GM10847 (cell line): ENCODE results near the gene VWA5B2.

Experiments used
- POLR2A ChIP-seq: IDR thresholded peaks from 2 replicates; pipeline ENCODE4 v1.6.1; 2011; ENCODE audit not compliant: insufficient read length; ENCODE audit errors: extremely low read depth

The VWA5B2 gene

DNA sequence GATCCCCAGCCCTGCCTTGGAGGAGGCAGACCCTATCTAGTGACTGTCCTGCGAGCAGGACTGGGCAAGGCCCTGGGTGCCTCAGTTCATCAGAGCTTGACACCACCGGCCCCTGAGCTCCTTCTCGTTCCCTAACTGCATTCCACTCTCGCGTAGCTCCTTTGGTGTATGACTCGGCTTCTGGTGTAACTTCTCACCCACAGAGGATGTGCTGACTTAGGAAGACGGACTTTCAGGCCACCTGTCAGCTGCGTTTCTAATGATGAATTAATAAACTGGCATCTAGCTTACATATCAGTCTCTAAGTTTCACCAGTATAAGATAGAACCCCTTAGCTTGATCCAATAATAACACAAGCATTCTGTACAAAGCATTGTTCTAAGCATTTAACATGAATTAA is 25.9 kb upstream of the VWA5B2 start:
- no peak for TF ChIP-seq POLR2A

DNA sequence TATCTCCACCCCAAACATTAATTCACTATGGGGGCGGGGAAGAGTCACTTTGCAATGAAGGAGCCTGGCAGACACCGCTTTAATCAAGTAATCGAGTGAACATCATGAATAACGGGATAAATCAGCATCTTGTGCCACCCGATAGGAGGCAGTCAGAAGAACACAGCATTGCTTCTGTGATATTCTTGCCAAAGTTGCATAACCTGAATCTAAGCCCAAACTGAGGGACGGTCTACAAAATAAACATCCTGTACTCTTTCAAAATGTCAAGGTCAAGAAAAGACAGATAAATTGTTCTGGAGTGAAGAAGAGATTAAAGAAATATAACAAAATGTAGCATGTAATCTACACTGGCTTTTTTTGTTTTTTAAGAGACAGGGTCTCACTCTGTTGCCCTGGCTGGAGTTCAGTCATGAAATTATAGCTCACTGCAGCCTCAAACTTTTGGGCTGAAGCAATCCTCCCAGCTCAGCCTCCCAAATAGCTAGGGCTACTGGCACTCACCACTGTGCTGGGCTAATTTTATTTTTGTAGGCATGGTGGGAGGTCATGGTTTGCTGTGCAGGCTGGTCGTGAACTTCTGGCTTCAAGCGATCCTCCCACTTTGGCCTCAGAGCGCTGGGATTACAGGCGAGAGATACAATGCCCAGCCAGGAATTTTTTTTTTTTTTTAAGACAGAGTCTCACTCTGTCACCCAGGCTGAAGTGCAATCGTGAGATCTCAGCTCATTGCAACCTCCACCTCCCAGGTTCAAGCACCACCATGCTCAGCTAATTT is 20.1 kb upstream of the VWA5B2 start:
- no peak for TF ChIP-seq POLR2A

DNA sequence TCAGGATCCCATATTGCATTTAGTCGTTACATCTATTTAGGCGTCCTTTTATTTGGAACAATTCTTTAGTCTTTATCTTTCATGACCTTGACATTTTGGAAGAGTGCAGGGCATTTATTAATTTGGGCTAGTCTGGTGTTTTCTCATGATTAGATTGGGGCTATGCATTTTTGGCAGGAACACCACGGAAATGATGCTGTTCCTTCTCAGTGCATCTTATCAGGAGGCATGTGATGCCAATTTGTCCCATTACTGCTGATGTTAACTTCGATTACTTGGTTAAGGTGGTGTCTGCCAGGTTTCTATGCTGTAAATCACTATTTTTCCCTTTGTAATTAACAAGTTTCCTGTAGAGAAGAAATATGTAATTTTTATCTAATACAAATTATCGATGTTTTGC is 18.1 kb upstream of the VWA5B2 start:
- no peak for TF ChIP-seq POLR2A

DNA sequence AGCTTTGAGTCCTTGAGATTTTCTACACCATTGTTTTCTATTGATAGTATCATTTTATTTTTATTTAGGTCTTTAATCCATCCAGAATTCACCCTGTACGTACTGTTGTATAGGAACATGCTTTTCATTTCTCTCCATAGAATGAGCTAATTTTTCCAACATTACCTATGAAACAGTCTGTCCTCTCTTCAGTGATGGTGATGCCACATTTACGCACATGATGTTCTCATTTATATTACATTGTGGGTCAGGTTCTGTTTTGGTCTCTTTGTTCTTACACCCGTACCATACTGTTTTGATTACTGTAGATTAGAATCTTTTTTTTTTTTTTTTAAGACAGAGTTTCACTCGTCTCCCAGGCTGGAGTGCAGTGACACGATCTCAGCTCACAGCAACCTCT is 17.7 kb upstream of the VWA5B2 start:
- TF ChIP-seq POLR2A: no peak

DNA sequence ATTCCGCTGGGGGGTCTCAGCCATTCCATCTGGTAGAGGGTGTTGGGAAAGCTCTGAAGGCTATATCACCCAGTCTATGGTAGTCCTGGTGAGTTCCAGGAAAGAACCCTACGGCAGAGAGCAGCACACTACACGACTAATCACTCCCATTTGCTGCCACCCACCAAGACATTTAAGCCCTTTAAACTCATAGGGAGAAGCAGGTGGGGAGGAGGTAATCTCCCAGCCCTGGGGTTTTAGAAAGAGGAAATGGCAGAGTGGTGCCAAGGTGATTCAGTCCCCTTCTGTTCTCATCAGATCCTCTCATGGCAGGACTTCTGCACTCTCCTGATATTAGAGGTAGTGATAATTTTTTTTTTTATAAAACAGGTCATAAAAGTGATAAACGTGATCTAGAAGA is 10.6 kb upstream of the VWA5B2 start:
- no peak for TF ChIP-seq POLR2A

DNA sequence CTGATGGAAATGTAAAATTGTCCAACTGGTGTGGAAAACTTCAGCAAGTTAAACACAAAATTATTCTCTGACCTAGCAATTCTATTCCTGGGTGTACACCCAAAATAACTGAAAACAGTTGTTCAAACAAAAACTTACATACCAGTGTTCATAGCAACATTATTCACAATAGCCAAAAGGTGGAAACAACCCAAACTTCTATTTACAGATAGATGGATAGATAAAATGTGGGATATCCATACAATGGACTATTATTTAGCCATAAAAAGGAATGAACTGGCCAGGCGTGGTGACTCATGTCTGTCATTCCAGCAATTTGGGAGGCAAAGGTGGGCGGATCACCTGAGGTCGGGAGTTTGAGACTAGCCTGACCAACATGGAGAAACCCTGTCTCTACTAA is 6.9 kb upstream of the VWA5B2 start:
- TF ChIP-seq POLR2A: no peak

DNA sequence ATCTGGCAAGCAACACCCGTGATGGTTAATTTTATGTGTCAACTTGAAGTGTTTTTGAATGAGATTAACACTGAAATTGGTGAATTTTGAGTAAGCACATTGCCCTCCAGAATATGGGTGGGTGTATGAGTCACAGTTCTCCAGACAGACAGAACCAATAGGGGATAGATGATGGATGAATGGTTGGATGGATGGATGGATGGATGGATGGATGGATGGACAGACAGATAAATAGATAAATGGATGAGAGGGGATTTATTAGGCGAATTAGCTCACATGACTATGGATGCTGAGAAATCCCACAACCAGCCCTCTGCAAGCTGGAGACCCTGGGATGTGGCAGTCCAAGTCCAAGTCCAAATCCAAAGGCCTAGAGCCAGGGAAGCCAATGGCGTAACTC is 5.4 kb upstream of the VWA5B2 start:
- TF ChIP-seq POLR2A: no peak

DNA sequence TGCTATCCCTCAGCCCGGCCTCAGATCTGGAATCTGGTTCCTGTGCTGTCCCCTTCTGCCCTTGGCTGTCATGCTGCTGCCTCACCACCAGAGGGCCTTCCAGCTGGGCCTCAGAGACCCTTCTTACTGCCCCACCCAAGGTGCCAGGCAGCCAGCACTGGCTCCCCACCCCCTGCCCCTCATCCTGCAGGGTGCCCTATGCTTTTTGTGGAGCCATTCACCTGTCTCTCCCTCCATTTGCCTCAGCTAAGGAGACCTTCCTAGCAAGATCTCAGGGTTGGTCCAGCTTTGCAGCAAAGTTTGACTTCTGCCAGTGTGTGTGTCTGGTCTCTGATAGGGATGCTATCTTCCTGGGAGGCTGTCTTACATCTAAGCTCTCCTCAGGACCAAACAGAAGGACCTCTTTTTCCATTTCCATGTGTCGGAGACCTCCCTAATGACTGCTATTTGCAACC is 1.9 kb upstream of the VWA5B2 start:
- no peak for TF ChIP-seq POLR2A

DNA sequence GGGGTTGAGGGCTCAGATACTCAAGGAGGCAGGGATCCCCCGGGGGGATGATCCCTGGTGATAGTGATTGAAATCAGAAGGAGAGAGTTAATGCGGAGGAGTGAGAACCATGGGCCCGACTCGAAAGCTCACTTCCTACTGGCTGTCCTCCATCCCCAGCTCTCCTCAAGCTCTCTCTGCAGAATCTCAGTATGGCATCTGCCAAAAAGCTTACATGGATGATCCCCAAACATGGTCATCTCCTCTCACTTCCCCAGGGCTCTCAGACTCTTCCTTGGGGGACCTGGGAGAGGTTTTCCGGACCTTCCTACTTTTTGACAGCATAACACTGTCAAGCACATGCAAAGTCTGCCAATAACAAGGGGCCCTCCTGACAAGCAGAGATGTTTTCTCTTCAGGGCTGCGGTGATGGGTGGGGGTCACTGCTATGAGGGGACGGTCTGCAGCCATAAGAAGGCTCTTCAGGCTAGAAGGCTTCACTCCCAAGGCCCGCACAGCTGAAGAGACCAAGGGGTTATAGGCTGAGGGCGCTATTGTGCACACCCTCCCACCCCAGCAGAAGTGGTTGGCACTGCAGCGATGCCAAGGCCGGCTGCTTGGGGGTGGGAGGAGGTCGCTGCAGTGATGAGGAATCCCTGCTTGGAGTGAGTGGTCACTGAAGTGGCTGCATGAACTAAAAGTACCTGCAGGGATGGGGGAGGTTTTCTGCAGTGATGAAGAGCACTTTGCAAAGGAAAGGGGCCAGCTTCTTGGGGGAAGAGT is 828 bp upstream of the VWA5B2 start:
- no peak for TF ChIP-seq POLR2A

DNA sequence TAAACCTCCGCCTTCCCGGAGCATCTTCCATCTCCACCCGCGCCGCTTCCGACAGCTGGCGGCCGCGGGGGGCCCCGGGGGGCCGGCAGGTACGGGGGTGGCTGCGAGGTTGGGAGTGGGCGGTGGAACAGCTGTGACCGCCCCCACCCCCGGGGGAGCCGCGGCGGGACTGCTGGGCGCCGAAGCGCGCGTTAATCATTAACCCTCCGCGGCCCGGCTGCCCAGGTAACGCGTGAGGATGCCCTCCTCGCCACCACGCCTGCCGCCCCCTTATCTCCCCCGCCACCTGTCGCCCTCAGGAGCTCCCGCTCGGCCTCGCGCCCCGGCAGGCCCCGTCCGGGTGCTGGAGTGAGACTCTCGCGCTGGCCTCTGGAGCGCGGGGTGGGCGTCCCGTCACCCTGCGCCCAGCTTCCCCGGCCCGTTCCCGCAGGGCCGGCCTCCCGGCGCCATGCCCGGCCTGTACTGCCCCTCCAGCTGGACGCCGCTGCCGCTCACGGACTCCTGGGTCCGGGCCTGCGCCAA is 757 bp downstream of the VWA5B2 start:
- TF ChIP-seq POLR2A: no peak

DNA sequence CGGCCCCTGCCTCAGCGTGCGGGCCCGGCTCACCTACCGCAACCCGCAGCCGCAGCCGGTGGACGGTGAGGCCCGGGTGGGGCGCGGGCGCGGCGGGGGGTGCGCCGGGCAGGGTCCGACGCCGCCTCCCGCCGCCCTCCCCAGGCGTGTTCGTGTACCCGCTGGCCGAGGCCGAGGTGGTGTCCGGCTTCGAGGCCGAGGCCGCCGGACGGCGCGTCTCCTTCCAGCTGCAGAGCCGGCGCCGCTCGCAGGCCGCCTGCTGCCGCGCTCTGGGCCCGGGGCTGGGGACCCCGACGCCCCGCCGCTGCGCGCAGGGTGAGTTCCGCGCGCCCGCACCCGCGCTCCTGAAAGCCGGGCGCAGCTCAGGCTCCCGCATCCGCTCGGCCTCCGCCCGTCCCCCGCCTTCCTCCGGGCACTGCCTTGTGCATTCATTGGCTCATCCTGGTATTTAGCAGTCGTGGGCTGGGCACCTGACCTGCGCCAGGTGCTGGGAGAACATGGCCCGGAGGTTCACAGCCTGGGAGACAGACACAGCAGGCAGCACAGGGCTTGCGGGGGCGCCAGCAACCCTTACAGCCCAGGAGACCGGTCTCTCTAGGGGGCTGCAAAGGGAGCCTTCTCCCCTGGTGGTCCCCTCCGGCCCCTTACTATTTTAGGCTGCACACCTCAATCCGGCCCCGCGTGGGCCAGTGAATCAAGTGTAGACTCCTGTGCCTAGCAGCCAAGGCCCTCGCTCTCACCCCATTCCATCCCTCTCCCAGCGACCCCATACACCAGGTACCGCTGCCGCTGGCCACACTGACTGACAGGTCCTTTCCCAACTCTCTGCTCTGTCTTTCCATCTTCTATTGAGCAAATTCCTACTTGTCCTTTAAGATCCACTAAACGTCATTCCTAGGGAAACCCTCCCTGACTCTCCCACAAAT is 1.5 kb downstream of the VWA5B2 start:
- TF ChIP-seq POLR2A: no peak

DNA sequence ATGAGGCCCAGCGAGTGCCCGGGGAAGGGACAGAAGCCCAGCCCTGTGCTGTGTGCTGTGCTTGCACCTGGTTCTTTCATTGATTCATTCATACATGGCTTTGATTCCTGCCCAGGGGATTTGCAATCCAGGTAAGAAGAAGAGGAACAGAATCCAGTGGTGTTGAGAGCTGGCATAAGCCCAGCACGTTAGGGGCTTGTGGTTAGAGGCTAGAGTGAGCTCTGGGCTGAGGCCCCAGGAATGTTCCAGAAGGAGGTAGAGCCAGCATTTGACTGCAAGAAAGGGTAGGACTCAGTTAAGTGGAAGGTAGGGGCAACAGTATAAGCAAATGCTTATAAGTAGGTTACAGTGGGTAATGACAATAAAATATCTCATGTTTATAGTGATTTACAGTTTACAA is 2.3 kb downstream of the VWA5B2 start:
- no peak for TF ChIP-seq POLR2A

DNA sequence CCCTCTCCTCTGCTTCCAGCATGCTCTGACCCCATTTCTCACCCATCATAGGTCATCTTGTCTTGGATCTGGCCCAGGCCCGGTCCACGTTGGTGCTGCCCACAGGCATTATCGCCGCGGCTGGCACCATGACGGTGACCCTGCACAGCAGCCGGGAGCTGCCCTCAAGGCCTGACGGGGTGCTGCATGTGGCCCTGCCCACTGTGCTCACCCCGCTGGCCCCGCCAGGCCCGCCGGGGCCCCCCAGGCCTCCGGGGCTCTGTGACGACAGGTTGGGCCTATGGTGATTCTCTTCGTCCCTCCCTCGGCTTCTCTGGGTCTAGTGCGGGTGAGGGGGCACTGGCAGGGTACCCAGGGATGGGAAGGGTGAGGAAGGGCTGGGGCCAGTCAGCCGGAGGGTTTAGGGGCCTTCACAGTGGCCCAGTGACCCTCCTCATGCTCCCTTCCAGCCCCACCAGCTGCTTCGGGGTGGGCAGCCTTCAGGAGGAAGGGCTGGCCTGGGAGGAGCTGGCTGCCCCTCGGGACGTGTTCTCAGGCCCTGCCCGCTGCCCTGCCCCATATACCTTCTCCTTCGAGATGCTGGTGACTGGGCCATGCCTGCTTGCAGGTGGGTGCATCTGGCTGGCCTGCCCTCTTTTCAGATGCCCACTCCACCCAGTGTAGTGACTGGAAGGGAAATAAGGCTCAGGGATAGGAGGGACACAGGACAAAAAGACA is 3.9 kb downstream of the VWA5B2 start:
- TF ChIP-seq POLR2A: no peak

DNA sequence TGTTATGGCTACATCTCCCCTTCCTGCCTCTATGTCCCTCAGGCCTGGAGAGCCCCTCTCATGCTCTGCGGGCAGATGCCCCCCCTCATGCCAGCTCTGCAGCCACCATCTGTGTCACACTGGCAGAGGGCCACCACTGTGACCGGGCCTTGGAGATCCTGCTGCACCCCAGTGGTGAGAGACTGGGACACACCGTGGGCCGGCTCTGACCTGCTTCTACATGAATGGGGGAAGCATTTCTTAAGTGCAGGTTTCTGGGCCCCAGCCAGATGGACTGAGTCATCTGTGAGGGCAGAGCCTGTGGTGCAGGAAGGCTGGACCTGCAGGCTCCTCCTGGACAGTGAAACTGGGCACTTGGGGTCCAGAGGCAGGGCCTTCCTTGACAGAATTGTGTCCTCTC is 4.8 kb downstream of the VWA5B2 start:
- TF ChIP-seq POLR2A: no peak
